Epidermal melanocyte (primary cell): ENCODE measurements around the gene EEF1B2.
"Not testable (repeated sequence)": the region's sequence is repeated elsewhere in the genome, so short reads cannot be mapped to it uniquely, and the experiment has no call there.

Source experiments
- DNase-seq: peaks from one replicate; pipeline ENCODE4 v3.0.0; 2011; ENCODE audit warnings: low spot score; ENCODE audit not compliant: insufficient read length

Gene EEF1B2

GRCh38 chr2:206164261-206164862 lies 4.7 kb downstream of the EEF1B2 start:
- DNase-seq, result no peak

- not testable (repeated sequence) for DNase-seq
Observed at GRCh38 chr2:206168230-206168629, 8.5 kb downstream of the EEF1B2 start.

GRCh38 chr2:206171624-206172397 lies 12.1 kb downstream of the EEF1B2 start:
- DNase-seq, result not testable (repeated sequence)

- no peak for DNase-seq
Observed at GRCh38 chr2:206173147-206173546, 13.5 kb downstream of the EEF1B2 start.

GRCh38 chr2:206176121-206176520 lies 16.4 kb downstream of the EEF1B2 start:
- DNase-seq, result no peak

GRCh38 chr2:206176901-206177300 lies 17.2 kb downstream of the EEF1B2 start:
- DNase-seq, result no peak

GRCh38 chr2:206181526-206181925 lies 21.8 kb downstream of the EEF1B2 start:
- not testable (repeated sequence) for DNase-seq

GRCh38 chr2:206189691-206190090 lies 30.0 kb downstream of the EEF1B2 start:
- no peak for DNase-seq

GRCh38 chr2:206190111-206190510 lies 30.4 kb downstream of the EEF1B2 start:
- no peak for DNase-seq

- no peak for DNase-seq
Observed at GRCh38 chr2:206190689-206191088, 31.0 kb downstream of the EEF1B2 start.

GRCh38 chr2:206192157-206192556 lies 32.5 kb downstream of the EEF1B2 start:
- DNase-seq, result no peak

GRCh38 chr2:206193671-206194357 lies 34.1 kb downstream of the EEF1B2 start:
- DNase-seq, result no peak

- DNase-seq, result peak; percentile 54
Observed at GRCh38 chr2:206198677-206199076, 39.0 kb downstream of the EEF1B2 start.

GRCh38 chr2:206201075-206201848 lies 41.6 kb downstream of the EEF1B2 start:
- no peak for DNase-seq

GRCh38 chr2:206202446-206202845 lies 42.8 kb downstream of the EEF1B2 start:
- DNase-seq, result no peak

GRCh38 chr2:206203331-206203730 lies 43.6 kb downstream of the EEF1B2 start:
- DNase-seq, result no peak

- no peak for DNase-seq
Observed at GRCh38 chr2:206204710-206205109, 45.0 kb downstream of the EEF1B2 start.

- DNase-seq, result not testable (repeated sequence)
Observed at GRCh38 chr2:206207316-206207715, 47.6 kb downstream of the EEF1B2 start.

GRCh38 chr2:206208900-206209299 lies 49.2 kb downstream of the EEF1B2 start:
- no peak for DNase-seq

GRCh38 chr2:206211657-206212255 lies 52.1 kb downstream of the EEF1B2 start:
- no peak for DNase-seq
